Activated naive CD8-positive, alpha-beta T cell treated with anti-CD3 and anti-CD28 coated beads, Interleukin-2, amount 50 U/mL, for 24 hours (primary cell): ENCODE measurements around the gene HOTAIR.

Experiments
- ATAC-seq: fragments of 150-1000 bp; cut with Tn5 transposase; one replicate; pipeline ENCODE4 v1.10.0; 2021
- DNase-seq: peaks from one replicate; pipeline ENCODE4 v3.0.0; 2021
- H3K27ac Mint-ChIP-seq: one replicate; pipeline ENCODE4 v1.8.0; 2021; ENCODE audit warnings: mild to moderate bottlenecking, mixed read lengths
- H3K27me3 Mint-ChIP-seq: one replicate; pipeline ENCODE4 v1.8.0; 2021; ENCODE audit warnings: mixed read lengths
- H3K36me3 Mint-ChIP-seq: one replicate; pipeline ENCODE4 v1.8.0; 2021; ENCODE audit warnings: low read depth, mixed read lengths
- H3K4me1 Mint-ChIP-seq: one replicate; pipeline ENCODE4 v1.8.0; 2021; ENCODE audit warnings: mixed read lengths
- H3K4me3 Mint-ChIP-seq: one replicate; pipeline ENCODE4 v1.8.0; 2021; ENCODE audit warnings: mild to moderate bottlenecking, moderate library complexity, mixed read lengths
- H3K9me3 Mint-ChIP-seq: one replicate; pipeline ENCODE4 v1.8.0; 2021; ENCODE audit warnings: mixed read lengths

HOTAIR gene

DNA sequence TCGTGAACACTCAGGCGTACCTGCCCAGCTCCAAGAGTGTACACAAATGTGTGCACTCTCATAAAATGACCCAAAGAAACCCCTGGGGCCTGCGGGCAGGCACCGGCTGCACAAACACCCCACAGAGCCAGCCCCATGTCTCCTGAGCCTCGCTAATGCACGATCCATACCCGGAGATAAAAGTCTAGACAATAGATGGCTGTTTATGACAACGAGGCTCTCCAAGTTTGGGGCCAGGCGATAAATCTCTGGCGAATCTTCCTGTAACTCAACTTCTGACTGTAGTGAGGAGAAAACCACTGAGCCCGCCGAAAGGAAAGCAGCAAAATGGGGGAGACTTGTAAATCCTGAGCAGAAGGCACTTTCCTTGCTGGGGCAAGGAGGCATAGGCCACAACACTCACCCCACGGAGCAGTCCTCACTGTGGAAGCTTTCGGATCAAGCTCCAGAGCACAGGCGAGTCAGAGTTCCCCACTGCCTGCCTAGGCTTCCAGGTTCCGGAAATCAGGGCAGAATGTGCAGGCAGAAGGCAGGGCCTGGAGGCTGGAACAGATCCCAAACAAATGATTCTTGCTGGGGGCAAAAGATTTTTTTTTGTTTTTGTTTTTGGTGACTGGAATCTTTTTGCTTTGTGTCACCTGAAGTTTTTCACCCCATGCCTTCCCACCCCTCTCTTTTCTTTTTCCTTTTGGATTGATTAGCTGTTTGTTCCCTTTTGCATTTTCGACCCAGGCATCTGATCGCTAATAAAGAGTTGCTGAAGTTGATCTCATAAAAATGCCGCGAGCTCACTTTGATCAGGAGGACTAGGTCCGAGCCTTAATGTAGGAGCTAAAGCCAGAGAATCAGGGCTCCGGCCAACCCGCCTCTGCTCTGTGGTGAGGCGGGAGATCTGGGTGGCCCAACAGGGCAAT is 6.3 kb downstream of the HOTAIR start:
- Mint-ChIP-seq H3K4me3 (no peak overlapping the region), H3K27ac (no peak overlapping the region), H3K27me3 (peaks cover 99% of the 10 kb centered on the region), H3K4me1 (peaks cover 24% of the 10 kb centered on the region), H3K36me3 (peaks cover 3% of the 10 kb centered on the region), H3K9me3 (no peaks in the 10 kb centered on the region)
- DNase-seq (no peak), ATAC-seq (no peak)

DNA sequence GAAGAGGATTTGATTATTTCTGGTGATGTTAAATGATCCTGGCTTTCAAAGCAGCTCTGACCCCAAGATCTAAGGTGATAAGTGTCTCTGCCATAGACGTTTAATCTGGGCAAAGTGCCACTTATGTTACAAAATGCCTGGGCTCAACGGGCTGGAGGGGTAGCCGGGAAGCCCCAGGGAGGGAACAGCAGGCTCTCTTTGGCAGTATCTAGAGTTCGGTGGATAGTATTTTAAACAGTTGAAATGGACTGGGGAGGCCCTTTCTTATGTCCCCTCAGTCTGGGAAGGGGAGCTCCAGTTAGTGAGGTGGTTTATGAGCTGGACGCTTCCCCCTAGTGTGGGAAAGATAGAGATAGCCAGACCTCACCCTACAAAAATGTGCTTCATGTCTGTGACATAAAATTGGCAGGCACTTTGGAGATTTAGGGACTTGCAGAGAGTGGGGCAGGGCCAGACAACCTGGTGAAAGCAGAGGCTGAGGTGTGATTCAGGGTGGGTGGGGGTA is 7.3 kb downstream of the HOTAIR start:
- Mint-ChIP-seq H3K27me3 (peaks cover 99% of the 10 kb centered on the region), H3K4me3 (no peak overlapping the region), H3K9me3 (no peaks in the 10 kb centered on the region), H3K27ac (no peak overlapping the region), H3K36me3 (no peaks in the 10 kb centered on the region), H3K4me1 (peaks cover 18% of the 10 kb centered on the region)
- ATAC-seq (no peak), DNase-seq (no peak)

DNA sequence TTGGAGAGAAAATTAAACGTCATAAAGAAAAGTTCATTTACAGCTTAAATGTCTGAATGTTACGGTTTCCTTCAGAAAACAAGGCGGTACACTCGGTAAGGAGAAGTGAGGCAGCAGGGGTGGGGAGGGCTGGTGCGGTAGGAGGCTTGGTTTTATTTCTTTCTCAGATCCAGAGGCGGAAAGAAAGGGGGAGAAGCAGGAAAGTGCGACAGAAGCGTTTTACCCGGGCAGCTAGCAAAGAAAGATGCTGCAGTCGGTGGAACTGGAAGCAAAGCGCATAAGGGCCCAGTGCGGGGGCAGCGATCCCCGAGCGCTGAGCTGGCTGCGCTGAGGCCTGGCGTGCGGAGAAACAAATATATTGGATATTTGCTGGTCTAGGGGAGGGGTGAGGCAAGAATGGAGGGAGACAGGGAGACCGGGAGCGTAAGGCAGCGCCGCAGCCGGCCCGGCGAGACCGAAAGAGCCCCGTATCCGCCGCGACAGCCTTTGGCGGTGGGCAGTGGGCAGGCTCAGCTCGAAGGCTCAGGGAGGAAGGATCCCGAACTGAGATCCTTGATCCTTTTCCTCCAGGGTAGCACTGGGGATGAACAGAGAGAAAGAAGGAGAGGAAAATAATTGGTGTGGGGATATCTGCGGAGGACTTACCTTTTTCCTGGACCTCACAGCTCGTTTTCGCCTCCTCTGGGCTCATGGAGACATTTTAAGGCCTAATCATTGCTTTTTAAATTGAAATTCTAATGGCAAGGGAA is 8.2 kb downstream of the HOTAIR start:
- no peaks in the 10 kb centered on the region for H3K36me3 Mint-ChIP-seq
- ATAC-seq (no peak), DNase-seq (no peak)
- no peaks in the 10 kb centered on the region for H3K9me3 Mint-ChIP-seq
- no peak overlapping the region for H3K4me3 Mint-ChIP-seq
- H3K27ac Mint-ChIP-seq, result no peak overlapping the region
- H3K27me3 Mint-ChIP-seq, result peaks cover 99% of the 10 kb centered on the region
- H3K4me1 Mint-ChIP-seq, result peaks cover 18% of the 10 kb centered on the region

DNA sequence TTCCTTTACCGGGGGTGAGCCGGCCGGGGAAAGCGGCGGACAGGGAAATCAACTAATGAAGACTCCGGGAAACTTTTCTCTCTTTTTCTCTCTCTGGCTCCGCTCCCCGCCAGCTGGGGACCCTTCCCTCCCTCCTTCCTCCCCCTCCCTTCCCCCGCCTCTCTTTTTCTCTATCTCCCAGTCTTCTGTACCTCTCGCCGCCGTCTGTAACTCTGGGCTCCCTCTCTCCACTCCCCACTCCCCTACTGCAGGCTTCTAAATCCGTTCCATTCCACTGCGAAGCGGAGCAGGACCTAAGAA is 8.7 kb downstream of the HOTAIR start:
- no peak overlapping the region for H3K4me3 Mint-ChIP-seq
- H3K9me3 Mint-ChIP-seq, result no peaks in the 10 kb centered on the region
- DNase-seq (no peak), ATAC-seq (no peak)
- H3K36me3 Mint-ChIP-seq, result no peaks in the 10 kb centered on the region
- peaks cover 18% of the 10 kb centered on the region for H3K4me1 Mint-ChIP-seq
- H3K27me3 Mint-ChIP-seq, result peaks cover 94% of the 10 kb centered on the region
- H3K27ac Mint-ChIP-seq, result no peak overlapping the region

DNA sequence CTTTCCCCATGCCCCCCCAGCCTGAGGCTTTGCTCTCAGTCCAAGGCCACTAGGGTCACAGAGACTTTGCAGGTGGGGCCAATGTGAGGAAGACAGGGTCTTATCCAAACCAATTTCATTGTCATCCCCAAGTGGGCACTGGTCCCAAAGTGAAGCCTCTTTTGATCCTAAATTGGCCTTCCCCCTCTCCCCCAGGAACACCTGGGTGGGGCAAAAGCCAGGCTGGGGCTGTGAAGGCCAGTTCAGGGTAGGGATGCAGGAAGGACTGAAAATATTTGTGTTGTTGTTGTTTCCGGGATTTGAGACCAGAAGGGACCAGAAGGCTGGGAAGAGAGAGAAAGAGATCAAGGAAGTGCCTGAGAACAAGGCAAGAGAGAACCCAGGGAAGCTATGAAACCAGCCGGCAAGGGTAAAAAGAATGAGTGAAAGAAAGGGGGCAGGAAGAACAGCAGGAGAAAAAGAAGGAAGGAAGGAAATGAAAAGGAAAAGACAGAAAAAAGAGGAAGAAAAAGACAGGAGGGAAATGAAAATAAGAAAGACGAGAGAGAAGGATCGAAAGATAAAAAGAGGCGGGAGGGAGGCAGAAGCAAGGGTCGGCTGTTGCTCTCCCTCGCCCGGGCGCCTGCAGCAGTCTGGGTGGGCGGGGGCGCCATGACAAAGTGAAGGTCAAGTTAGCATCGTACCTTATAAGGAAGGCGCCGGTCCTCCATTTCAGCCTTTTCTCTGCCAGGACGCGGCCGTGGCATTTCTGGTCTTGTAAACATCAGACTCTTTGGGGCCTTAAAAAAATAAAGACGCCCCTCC is 9.3 kb downstream of the HOTAIR start:
- Mint-ChIP-seq H3K4me3 (no peak overlapping the region), H3K27me3 (peaks cover 90% of the 10 kb centered on the region), H3K4me1 (peaks cover 18% of the 10 kb centered on the region), H3K27ac (no peak overlapping the region), H3K9me3 (no peaks in the 10 kb centered on the region), H3K36me3 (no peaks in the 10 kb centered on the region)
- no peak for DNase-seq
- no peak for ATAC-seq

DNA sequence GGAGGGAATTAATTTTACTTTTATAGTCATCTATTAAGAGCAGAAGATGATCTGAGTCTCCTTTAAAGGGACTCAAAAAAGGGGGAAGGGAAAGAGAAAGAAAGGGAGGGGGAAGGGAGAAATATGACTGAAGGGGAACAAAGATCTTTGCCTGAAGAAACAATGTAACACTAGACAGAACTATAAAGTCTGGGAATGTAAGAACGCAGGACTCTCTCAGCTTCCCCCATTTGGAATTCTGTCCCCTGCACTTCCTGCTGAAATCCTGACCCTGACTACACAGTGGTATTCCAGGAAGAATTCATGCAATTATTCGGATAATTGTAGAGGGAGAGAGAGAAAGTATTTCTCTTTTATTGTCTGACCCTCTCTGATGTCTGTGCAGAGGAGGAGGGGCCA is 10.4 kb downstream of the HOTAIR start:
- no peak overlapping the region for H3K4me3 Mint-ChIP-seq

DNA sequence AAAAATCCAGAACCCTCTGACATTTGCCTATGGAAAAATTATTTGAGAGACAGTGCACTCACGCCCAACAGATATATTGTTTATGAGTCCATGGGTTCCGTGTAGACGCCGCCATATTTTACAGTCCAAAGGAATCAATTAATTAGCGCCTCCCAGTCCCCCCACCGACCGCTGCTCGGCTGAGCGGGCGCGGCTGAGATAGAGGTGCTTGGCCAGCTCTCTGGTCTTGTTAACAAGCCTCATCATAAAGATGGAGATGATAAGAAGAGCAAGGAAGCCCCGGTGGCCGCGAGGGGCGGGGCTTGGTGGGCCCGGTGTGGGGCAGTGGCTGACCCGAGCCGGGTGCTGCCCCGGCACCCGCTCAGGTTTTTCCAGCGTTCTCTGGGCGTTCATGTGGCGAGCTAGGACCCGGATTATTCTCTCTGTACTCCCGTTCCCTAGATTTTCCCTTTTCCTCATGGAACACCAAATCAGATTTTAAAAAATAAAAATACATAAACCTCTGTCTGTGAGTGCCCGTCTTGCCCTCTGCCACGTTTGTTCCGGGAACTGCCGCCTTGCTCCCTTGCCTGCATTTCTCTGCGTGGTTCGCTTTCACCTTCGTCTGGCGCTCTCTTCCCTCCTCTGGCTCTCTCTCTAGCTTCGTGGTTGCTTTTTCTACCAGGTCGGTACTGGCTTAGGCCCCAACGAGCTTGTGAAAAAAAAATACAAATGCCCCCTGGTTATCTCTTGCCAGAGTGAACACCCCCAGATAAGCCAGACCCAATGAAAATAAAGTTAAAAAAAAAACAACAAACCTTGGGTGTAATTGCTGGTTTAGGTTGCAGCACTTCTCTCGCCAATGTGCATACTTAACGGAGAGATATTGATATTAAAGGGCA is 11.1 kb downstream of the HOTAIR start:
- Mint-ChIP-seq H3K36me3 (no peaks in the 10 kb centered on the region), H3K4me1 (peaks cover 18% of the 10 kb centered on the region), H3K9me3 (no peaks in the 10 kb centered on the region), H3K27me3 (peaks cover 88% of the 10 kb centered on the region), H3K4me3 (no peak overlapping the region), H3K27ac (no peak overlapping the region)
- ATAC-seq (no peak), DNase-seq (no peak)

More for the DNA sequence above, 10.4 kb downstream of the HOTAIR start:
- peaks cover 18% of the 10 kb centered on the region for H3K4me1 Mint-ChIP-seq
- DNase-seq (no peak), ATAC-seq (no peak)
- H3K27ac Mint-ChIP-seq, result no peak overlapping the region
- peaks cover 90% of the 10 kb centered on the region for H3K27me3 Mint-ChIP-seq
- H3K36me3 Mint-ChIP-seq, result no peaks in the 10 kb centered on the region
- H3K9me3 Mint-ChIP-seq, result no peaks in the 10 kb centered on the region

DNA sequence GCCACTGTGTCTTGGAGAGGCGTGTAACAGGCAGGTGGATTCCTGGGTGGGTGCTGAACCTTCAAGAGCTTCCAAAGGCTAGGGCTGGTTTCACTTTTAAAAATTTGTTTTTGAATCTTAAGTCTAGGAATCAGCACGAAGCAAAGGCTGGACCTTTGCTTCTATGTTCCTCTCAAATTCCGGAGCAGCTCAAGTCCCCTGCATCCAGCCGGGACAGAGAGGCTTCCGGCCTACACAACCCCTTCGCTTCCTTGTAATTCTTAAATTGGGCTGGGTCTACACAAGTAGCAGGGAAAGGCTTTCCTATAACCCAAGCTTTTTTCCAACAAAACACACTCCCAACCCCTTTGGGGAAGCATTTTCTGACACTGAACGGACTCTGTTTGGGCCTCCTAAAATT is 11.7 kb downstream of the HOTAIR start:
- ATAC-seq, result no peak
- DNase-seq, result no peak
- no peak overlapping the region for H3K27ac Mint-ChIP-seq
- H3K36me3 Mint-ChIP-seq, result no peaks in the 10 kb centered on the region
- H3K27me3 Mint-ChIP-seq, result peaks cover 88% of the 10 kb centered on the region
- no peaks in the 10 kb centered on the region for H3K9me3 Mint-ChIP-seq
- H3K4me1 Mint-ChIP-seq, result peaks cover 18% of the 10 kb centered on the region
- H3K4me3 Mint-ChIP-seq, result no peak overlapping the region

DNA sequence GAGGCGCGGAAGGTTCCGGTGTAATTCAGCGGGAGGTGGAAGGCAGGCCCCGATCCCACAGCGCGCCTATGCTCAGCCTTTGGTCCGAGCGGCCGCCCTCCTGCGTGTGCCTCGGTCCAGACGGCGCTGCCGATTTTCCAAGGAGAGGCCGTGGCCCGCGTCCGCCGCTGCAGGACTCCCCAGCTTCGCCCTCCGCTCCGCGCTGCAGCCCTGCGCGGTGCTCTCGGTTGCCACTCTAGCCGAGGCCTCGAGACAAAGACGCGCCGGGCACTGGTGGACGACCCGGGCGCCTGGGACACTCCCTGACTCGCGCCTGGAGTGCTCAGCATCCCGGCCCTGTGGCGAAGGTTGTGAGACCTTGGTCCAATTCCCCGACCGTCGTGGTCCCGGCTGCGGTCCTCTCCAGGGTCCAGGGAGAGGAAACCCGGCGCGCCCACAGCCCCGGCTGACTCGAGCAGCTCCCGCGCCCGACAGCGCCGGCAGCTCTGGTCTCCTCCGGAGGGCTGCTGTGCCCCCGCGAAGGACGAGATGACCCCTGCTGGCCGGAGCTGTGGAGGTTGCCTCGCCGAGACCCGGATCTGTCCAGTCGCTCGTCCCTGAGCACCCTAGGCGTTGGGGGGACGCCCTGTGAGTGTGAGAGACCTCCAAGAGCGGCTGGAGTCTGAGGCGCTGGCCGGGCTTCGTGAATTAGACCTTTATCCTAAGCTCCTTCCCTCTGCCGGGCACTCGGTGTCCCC is 13.6 kb downstream of the HOTAIR start:
- Mint-ChIP-seq H3K4me3 (no peak overlapping the region), H3K4me1 (peaks cover 17% of the 10 kb centered on the region), H3K27me3 (peaks cover 87% of the 10 kb centered on the region), H3K36me3 (no peaks in the 10 kb centered on the region), H3K27ac (no peak overlapping the region), H3K9me3 (no peaks in the 10 kb centered on the region)
- ATAC-seq (no peak), DNase-seq (no peak)

DNA sequence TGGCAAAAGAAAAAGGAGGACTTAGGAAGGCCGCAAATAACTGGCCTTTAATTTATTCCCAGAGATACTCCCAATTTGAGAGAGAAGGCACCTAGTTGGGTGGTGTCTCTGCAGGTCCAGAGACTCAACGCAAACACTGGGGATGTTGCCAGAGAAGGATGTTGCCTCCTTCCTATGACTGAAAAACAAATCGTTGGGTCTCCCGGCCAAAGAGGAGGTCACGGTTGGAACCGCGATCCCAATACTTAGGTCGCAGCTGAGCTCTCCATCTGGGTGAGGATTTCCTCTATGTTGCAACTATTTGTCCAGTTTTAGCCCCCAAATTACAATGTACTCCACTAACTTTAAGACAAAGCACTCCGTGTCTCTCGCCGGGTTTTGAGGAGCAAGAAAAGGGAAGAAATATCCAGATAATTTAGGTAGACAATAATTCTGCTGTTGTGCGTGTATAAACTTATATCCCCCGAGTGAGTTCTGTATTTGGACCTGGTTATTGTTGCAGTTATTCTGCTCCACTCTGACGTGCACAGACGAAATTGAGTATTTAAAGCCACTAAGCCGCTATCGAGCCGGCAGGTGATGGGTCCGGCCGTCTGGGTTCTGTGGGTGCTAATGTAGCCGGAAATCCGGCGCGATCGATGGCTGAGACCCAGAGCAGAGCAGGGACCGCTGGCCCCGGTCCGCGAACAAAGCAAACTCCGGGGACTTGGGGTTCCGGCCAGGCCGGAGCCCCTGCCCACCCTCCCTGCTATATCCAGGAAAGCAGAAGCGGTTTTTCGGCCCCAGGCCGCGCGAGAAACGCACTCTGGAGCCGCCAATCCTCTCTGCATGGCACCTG is 14.3 kb downstream of the HOTAIR start:
- H3K27ac Mint-ChIP-seq, result peak overlapping the region; percentile 12
- H3K4me3 Mint-ChIP-seq, result no peak overlapping the region
- peaks cover 17% of the 10 kb centered on the region for H3K4me1 Mint-ChIP-seq
- no peak for DNase-seq
- ATAC-seq, result no peak
- no peaks in the 10 kb centered on the region for H3K36me3 Mint-ChIP-seq
- no peaks in the 10 kb centered on the region for H3K9me3 Mint-ChIP-seq
- H3K27me3 Mint-ChIP-seq, result peaks cover 87% of the 10 kb centered on the region

DNA sequence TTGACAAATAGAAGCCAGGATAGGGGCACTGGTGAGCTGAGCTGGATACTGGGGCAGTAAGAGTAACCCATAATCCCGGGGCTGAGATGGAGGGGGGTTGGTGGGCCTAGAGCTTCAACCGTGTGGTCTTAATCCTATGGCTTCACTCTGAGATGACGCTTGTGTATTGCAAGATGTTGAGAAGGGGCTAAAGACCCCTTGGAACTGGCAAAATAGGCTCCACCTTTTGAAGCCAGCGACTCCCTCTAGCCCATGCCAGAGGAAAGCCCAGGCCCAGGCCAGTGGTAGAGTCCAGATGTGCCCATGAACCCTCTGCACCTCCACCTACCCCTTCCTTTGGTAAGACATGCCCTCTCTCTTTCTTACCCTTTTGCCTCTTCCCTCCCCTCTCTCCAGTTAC is 15.4 kb downstream of the HOTAIR start:
- no peak overlapping the region for H3K4me3 Mint-ChIP-seq
- no peaks in the 10 kb centered on the region for H3K36me3 Mint-ChIP-seq
- no peak overlapping the region for H3K27ac Mint-ChIP-seq
- ATAC-seq (no peak), DNase-seq (no peak)
- no peaks in the 10 kb centered on the region for H3K9me3 Mint-ChIP-seq
- peaks cover 79% of the 10 kb centered on the region for H3K27me3 Mint-ChIP-seq
- H3K4me1 Mint-ChIP-seq, result peaks cover 15% of the 10 kb centered on the region

DNA sequence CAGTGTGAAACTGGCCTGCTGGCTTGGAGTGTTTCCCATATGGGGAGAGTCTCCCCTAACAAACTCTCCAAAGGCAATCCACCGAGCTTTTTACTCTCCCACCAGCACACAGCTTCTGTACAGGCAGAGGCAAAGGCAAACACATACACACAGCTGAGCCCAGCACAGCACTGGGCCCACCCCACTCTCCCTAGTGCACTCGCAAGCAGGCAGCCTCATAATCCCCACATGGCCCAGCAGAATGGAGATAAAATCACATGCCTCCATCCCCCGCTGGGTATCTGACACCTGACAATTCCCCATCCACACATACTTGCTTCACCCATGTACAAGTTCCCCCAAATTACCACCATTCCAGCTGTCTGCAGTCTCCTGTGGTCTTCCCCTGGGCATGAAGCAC is 16.6 kb downstream of the HOTAIR start:
- Mint-ChIP-seq H3K4me3 (no peak overlapping the region), H3K27ac (no peak overlapping the region), H3K27me3 (peaks cover 81% of the 10 kb centered on the region), H3K4me1 (peaks cover 9% of the 10 kb centered on the region), H3K36me3 (no peaks in the 10 kb centered on the region), H3K9me3 (no peaks in the 10 kb centered on the region)
- DNase-seq, result no peak
- no peak for ATAC-seq
